Measurements from ENCODE around the gene WNT10A.

WNT10A gene

GRCh38 chr2:218894880-218895157 is 14.2 kb downstream of the WNT10A start:
- no peaks in the 10 kb centered on the region for H3K9me3 ChIP-seq (ENCODE audit: severe bottlenecking)
- DNase-seq (ENCODE audit: low spot score) (no peak), ATAC-seq (ENCODE audit: low read depth) (no peak)
- H3K4me1 ChIP-seq (ENCODE audit: insufficient read depth, poor library complexity, severe bottlenecking): peaks cover 37% of the 10 kb centered on the region
- no peaks in the 10 kb centered on the region for H3K36me3 ChIP-seq (ENCODE audit: low read depth)
- TF ChIP-seq CTCF (IDR thresholded peaks at IDR 0.05; ENCODE audit: poor library complexity, severe bottlenecking): no peak
- H3K27me3 ChIP-seq (ENCODE audit: insufficient read depth, poor library complexity, severe bottlenecking): no peaks in the 10 kb centered on the region
- no peak overlapping the region for H3K4me3 ChIP-seq (ENCODE audit: severe bottlenecking)
- peak overlapping the region; percentile 72 for H3K27ac ChIP-seq (ENCODE audit: poor library complexity, severe bottlenecking)

GRCh38 chr2:218895326-218895725 is 14.7 kb downstream of the WNT10A start:
- peak overlapping the region; percentile 72 for H3K27ac ChIP-seq (ENCODE audit: poor library complexity, severe bottlenecking)
- H3K4me1 ChIP-seq (ENCODE audit: insufficient read depth, poor library complexity, severe bottlenecking): peaks cover 37% of the 10 kb centered on the region
- DNase-seq (ENCODE audit: low spot score) (no peak), ATAC-seq (ENCODE audit: low read depth) (peak; percentile 47)
- no peaks in the 10 kb centered on the region for H3K27me3 ChIP-seq (ENCODE audit: insufficient read depth, poor library complexity, severe bottlenecking)
- H3K9me3 ChIP-seq (ENCODE audit: severe bottlenecking): no peaks in the 10 kb centered on the region
- no peak overlapping the region for H3K4me3 ChIP-seq (ENCODE audit: severe bottlenecking)
- H3K36me3 ChIP-seq (ENCODE audit: low read depth): no peaks in the 10 kb centered on the region
- TF ChIP-seq CTCF (IDR thresholded peaks at IDR 0.05; ENCODE audit: poor library complexity, severe bottlenecking): no peak

- Histone ChIP-seq H3K9me3 (ENCODE audit: severe bottlenecking) (no peaks in the 10 kb centered on the region), H3K36me3 (ENCODE audit: low read depth) (no peaks in the 10 kb centered on the region), H3K27ac (ENCODE audit: poor library complexity, severe bottlenecking) (peak overlapping the region; percentile 72), H3K4me1 (ENCODE audit: insufficient read depth, poor library complexity, severe bottlenecking) (peaks cover 37% of the 10 kb centered on the region), H3K4me3 (ENCODE audit: severe bottlenecking) (peak overlapping the region; percentile 14), H3K27me3 (ENCODE audit: insufficient read depth, poor library complexity, severe bottlenecking) (no peaks in the 10 kb centered on the region)
- ATAC-seq (ENCODE audit: low read depth): no peak
- no peak for DNase-seq (ENCODE audit: low spot score)
- no peak for TF ChIP-seq CTCF (IDR thresholded peaks at IDR 0.05; ENCODE audit: poor library complexity, severe bottlenecking)
Observed at GRCh38 chr2:218895759-218896500, 15.3 kb downstream of the WNT10A start.

GRCh38 chr2:218896501-218897393 is 16.1 kb downstream of the WNT10A start:
- no peak for DNase-seq (ENCODE audit: low spot score)

More at GRCh38 chr2:218896501-218897393, 16.1 kb downstream of the WNT10A start:
- Histone ChIP-seq H3K4me3 (ENCODE audit: severe bottlenecking) (peak overlapping the region; percentile 14), H3K4me1 (ENCODE audit: insufficient read depth, poor library complexity, severe bottlenecking) (peaks cover 37% of the 10 kb centered on the region), H3K27ac (ENCODE audit: poor library complexity, severe bottlenecking) (peak overlapping the region; percentile 72), H3K27me3 (ENCODE audit: insufficient read depth, poor library complexity, severe bottlenecking) (no peaks in the 10 kb centered on the region), H3K9me3 (ENCODE audit: severe bottlenecking) (no peaks in the 10 kb centered on the region), H3K36me3 (ENCODE audit: low read depth) (no peaks in the 10 kb centered on the region)
- TF ChIP-seq CTCF (IDR thresholded peaks at IDR 0.05; ENCODE audit: poor library complexity, severe bottlenecking): no peak
- ATAC-seq (ENCODE audit: low read depth): peak; percentile 56

Measured in RWPE2 (cell line).